Measurements from ENCODE around the gene RBM33. TPM values are rescaled to one million over a fixed set of nuclear protein-coding genes. Genes with fewer than 3 reads are reported as not detected.
A peak's percentile ranks its signal among the peaks of the same experiment; 100 is the strongest.

RBM33 gene
- total and polyA plus RNA-seq, 2 of the 13 experiments (the other 11 are each of a cell fraction or from before 2014, with no cell fraction given), result 12.4 to 28.9 TPM

DNA sequence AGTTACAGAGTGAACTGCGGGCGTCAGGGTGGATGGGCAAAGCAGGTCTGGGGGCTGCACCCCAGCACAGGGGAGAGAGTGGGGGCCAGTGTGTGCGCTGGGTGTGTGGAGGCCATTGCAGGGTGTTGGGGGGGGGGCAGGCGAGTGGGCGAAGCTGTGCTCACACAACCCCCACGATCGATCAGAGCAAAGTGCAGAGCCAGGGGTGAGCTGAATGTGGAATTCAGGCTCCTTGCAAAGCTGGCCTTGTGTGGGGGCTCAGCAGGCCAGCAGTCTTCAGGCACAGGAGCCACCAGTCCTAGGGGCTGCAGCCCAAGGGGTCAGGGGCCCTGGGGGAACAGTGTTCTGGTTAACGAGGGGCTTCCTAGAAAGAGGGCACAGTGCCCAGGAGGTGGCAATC lies 168.7 kb downstream of the RBM33 start (continued):
- TF ChIP-seq ZNF503 (CRISPR knock-in tag; IDR thresholded peaks at IDR 0.05) (no peak), PCBP1 (IDR thresholded peaks at IDR 0.05; ENCODE audit: borderline replicate concordance, low read depth, low read length) (no peak), PAWR (CRISPR knock-in tag; IDR thresholded peaks at IDR 0.05; ENCODE audit: borderline replicate concordance) (no peak), ZKSCAN1 (IDR thresholded peaks at IDR 0.05; ENCODE audit: low read length) (no peak), THAP11 (CRISPR knock-in tag; IDR thresholded peaks at IDR 0.05) (no peak), FOXA3 (CRISPR knock-in tag; IDR thresholded peaks at IDR 0.05) (peak; percentile 41; the same call in 1 of the 2 replicates), RORA (CRISPR knock-in tag; IDR thresholded peaks at IDR 0.05) (no peak), ZNF687 (CRISPR knock-in tag; IDR thresholded peaks at IDR 0.05) (peak; percentile 55), ZNF556 (CRISPR knock-in tag; IDR thresholded peaks at IDR 0.05; ENCODE audit: borderline replicate concordance) (peak; percentile 50; the same call in 1 of the 2 replicates), ARHGAP35 (CRISPR knock-in tag; IDR thresholded peaks at IDR 0.05; ENCODE audit: borderline replicate concordance) (no peak), HNRNPH1 (optimal IDR thresholded peaks at IDR 0.05; ENCODE audit: low read depth, low read length) (no peak), ZGPAT (CRISPR knock-in tag; IDR thresholded peaks at IDR 0.05) (peak; percentile 53; the same call in 1 of the 2 replicates), SALL1 (CRISPR knock-in tag; IDR thresholded peaks at IDR 0.05) (peak; percentile 84), ZNF878 (CRISPR knock-in tag; IDR thresholded peaks at IDR 0.05) (no peak), HNRNPL (IDR thresholded peaks at IDR 0.05; ENCODE audit: low read depth, low read length) (no peak), SYNCRIP (IDR thresholded peaks at IDR 0.05; ENCODE audit: insufficient read depth, low read depth, low read length) (no peak), CREB3 (CRISPR knock-in tag; IDR thresholded peaks at IDR 0.05) (no peak)
- TF ChIP-seq, protein P1, sequence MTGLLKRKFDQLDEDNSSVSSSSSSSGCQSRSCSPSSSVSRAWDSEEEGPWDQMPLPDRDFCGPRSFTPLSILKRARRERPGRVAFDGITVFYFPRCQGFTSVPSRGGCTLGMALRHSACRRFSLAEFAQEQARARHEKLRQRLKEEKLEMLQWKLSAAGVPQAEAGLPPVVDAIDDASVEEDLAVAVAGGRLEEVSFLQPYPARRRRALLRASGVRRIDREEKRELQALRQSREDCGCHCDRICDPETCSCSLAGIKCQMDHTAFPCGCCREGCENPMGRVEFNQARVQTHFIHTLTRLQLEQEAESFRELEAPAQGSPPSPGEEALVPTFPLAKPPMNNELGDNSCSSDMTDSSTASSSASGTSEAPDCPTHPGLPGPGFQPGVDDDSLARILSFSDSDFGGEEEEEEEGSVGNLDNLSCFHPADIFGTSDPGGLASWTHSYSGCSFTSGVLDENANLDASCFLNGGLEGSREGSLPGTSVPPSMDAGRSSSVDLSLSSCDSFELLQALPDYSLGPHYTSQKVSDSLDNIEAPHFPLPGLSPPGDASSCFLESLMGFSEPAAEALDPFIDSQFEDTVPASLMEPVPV (CRISPR knock-in tag; IDR thresholded peaks at IDR 0.05), result no peak
